ENCODE data around the gene KHNYN.

The KHNYN gene

DNA sequence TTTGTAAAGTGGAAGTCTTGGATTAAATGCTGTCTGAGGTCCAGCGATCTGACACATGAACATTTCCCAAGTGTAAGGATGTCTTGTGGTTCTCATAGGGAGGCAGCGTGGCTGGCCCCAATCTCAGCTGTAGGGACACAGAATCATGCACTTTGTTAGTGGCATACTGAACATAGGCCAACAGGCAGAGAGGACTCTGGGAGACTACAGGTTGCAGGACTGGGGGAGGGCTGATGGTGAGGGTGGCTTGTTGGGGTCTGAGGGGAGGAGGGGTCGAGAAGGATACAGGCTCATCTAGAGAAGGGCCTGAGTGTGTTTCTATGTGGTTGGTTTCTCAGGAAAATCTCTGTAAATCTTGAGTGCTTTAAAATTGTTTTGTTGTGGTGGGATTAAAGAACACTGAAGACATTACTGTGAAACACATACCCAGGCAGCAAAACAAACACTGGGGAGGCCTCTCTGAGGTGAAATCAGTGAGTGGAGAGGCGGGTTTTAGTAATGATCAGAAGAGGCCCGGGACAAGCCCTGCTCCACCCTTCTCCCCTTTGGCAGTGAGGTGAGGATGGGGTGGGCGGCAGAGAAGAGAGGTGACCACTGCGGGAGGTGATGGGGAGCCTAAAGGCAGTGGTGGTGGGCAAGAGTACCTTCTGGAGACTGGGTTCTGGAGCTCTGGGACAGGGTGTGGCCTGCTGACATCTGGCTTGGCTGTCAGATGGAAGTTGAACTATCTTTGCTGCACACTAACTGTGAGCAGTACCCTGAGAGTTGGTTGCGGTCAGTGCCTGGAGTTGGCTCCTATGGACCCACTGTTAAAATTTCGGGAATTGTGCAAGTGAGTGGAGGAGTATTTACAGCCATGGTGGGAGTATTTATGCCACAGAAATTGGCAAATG lies 27.7 kb upstream of the KHNYN start:
- no peak for DNase-seq

DNA sequence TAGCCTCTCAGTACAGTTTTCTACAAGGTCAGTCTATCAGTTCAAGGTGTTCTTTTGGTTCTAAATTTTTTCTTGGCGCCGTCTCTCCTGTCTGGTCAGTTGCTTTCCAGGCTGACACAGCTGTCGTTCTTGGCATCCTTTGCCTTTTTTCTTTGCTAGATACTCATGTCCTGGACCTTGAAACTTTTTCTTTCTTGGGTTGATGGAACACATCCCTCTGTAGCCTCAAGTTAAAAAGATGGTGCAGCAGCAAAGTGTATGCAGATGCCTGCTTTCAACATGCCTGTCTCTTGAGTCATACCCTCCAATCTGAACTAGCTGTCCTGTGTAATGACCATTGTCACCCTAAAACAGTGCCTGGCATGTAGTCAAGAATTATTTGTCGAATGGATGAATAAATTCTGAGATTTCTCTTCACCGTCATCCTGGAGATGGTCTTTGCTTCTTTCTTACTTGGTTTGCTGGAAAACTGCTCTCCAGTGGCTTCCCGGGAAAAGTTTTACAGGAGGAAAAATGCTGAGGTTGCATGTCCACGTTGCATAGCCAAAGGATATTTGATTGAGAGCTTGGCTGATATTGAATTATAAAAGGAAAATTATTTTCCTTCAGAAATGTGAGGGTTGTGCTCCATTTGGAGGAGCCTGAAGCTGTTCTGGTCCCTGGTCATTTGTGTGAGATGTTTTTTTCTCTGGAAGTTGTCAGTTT lies 26.3 kb upstream of the KHNYN start:
- DNase-seq, result no peak

GRCh38 chr14:24404814-24405213 lies 24.9 kb upstream of the KHNYN start:
- no peak for DNase-seq

- no peak for DNase-seq
Measured at GRCh38 chr14:24406416-24406815, 23.3 kb upstream of the KHNYN start.

DNA sequence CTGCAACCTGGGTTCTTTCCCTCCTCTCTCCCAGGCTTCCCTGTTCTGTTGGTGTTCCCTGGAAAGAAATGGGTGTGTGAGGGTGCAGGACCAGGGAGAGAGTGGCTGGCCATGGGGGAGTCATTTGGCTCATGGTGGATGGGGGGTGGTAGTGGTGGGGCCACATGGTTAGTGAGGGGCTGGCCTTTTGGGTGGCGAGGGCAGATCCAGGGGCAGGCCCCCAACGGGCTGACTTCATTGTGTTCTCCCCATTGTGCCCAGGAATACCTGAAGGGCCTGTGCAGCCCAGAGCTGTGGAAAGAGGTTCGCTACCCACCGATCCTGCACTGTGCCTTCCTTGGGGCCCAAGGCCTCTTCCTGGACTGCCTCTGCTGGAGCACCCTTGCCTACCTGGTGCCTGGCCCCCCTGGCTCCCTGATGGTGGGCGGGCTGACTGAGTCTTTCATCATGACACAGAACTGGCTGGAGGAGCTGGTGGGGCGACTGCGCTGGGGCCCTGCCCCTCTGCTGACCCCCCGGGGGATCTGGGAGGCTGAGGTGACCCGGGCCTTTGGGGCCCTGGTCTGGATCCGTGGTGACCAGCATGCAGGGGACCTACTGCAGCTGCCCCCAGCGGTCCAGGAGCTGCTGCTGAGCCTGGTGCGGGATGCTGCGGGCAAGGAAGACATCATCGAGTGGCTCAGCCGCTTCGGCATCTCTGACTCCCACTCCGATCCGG lies 22.0 kb upstream of the KHNYN start:
- no peak for DNase-seq

- DNase-seq, result peak; percentile 90
Measured at GRCh38 chr14:24408764-24409163, 21.0 kb upstream of the KHNYN start.

- peak; percentile 58 for DNase-seq
Measured at GRCh38 chr14:24409192-24409591, 20.6 kb upstream of the KHNYN start.

DNA sequence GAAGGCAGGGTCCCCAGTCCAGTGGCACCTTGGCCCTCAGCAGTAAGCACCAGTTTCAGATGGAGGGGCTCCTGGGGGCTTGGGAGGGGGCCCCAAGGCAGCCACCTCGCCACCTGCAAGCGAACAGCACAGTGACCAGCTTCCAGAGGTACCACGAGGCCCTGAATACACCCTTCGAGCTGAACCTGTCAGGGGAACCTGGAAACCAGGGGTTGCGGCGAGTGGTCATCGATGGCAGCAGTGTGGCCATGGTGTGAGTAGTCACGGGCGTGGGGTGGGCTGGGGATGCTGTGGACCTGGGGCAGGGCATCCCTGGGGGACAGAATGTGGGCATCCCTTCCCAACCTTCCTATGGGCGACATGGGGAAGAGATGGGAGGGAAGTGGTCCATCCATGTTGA lies 19.8 kb upstream of the KHNYN start:
- DNase-seq, result no peak

DNA sequence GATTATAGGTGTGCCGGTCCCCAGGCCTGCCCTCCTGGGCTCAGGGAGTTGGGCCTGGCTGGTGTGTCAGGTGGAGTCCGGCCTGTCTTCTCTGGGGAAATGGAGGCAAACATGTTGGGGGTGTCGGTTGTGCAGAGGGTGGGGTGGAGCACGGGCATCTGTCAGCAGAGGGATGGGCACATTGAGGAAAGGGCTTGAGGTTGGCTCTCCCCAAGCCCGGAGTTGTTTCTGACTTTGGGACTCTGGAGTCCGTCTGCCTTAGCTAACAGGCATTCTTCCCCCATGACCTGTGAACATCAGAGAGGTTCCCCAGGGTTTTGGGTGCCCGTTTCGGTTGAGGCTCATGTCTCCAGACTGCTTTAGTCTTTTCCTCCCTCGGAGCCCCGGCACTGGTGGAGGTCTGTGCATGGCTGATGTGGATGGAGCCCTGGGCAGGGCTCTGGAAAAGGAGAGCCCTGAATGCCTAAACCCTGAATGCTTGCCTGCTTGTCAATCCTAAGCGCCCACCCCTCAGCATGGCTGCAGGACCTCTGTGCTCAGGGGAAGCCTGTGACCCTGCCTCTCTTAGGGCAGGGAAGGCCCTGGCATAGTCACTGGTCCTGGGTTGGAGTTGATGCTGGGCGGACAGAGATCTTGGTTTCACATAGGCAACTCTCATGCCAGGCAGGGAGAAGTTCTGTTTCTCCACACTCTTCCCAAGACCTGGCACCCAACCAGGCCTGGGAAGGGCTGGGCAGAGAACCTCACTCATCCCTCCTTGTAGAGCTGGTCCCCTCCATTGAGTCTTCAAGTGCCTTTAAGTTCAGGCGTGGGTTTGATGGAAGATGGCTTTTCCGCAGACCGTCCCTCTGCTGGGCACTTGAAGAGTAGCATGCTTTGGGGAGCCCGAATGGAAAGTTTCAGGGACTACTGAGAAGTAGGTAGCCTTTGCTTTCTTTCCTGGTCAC lies 18.0 kb upstream of the KHNYN start:
- no peak for DNase-seq

DNA sequence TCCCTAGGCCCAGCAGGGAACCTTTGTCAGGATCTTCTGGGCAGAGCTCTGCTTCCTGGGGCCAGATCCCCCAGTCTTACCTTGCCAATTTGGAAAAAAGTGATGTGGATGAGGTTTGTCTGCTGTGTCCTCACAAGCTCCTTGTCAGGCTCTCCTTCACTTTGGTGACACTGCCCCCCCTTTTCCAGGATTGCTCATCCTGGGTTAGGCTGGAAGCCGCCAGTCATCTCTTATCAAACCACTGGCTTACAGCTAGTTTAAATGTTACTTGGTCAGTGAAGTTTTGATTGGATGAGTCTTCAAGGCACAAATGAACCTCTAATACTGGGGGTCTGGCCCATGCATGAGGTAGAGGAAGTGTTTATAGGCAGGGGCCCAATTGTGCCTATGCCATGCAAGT lies 15.7 kb upstream of the KHNYN start:
- DNase-seq, result no peak

DNA sequence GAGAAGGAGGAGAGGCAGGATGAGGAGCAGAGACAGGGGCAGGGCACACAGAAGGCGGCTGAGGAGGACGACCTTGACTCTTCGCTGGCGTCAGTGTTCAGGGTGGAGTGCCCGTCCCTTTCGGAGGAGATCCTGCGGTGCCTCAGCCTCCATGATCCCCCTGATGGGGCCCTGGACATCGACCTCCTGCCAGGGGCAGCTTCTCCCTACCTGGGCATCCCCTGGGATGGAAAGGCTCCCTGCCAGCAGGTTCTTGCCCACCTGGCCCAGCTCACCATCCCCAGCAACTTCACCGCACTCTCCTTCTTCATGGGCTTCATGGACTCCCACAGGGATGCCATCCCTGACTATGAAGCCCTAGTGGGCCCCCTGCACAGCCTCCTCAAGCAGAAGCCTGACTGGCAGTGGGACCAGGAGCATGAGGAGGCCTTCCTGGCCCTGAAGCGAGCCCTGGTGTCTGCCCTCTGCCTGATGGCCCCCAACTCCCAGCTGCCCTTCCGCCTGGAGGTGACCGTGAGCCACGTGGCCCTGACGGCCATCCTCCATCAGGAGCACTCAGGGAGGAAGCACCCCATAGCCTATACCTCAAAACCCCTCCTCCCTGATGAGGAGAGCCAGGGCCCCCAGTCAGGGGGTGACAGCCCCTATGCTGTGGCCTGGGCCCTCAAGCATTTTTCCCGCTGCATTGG lies 14.9 kb upstream of the KHNYN start:
- DNase-seq, result no peak

DNA sequence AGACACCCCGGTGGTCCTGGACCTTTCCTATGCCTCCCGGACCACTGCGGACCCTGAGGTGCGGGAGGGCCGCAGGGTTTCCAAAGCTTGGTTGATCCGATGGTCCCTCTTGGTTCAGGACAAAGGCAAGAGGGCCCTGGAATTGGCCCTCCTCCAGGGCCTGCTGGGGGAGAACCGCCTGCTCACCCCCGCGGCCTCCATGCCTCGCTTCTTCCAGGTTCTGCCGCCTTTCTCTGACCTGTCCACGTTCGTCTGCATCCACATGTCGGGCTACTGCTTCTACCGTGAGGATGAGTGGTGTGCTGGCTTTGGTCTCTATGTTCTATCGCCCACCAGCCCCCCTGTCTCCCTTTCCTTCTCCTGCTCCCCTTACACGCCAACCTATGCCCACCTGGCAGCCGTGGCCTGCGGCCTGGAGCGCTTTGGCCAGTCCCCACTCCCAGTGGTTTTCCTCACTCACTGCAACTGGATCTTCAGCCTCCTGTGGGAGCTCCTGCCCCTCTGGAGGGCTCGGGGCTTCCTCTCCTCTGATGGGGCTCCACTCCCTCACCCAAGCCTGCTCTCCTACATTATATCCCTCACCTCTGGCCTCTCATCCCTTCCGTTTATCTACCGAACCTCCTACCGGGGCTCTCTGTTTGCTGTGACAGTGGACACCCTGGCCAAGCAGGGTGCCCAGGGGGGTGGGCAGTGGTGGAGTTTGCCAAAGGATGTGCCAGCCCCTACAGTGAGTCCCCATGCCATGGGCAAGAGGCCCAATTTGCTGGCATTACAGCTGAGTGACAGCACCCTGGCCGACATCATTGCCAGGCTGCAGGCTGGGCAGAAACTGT lies 14.1 kb upstream of the KHNYN start:
- DNase-seq, result no peak

DNA sequence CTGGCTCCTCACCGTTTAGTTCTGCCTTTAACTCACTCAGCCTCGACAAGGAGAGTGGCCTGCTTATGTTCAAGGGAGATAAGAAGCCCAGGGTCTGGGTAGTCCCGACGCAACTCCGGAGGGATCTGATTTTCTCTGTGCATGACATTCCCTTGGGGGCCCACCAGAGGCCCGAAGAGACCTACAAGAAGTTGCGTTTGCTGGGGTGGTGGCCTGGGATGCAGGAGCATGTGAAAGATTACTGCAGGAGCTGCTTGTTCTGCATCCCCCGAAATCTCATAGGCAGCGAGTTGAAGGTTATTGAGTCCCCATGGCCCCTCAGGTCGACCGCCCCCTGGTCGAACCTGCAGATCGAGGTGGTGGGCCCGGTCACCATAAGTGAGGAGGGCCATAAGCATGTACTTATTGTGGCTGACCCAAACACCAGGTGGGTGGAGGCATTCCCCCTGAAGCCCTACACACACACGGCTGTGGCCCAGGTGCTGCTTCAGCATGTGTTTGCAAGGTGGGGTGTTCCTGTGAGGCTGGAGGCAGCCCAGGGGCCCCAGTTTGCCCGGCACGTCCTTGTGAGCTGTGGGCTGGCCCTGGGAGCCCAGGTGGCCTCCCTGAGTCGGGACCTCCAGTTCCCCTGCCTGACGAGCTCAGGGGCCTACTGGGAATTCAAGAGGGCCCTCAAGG lies 13.4 kb upstream of the KHNYN start:
- DNase-seq, result no peak

DNA sequence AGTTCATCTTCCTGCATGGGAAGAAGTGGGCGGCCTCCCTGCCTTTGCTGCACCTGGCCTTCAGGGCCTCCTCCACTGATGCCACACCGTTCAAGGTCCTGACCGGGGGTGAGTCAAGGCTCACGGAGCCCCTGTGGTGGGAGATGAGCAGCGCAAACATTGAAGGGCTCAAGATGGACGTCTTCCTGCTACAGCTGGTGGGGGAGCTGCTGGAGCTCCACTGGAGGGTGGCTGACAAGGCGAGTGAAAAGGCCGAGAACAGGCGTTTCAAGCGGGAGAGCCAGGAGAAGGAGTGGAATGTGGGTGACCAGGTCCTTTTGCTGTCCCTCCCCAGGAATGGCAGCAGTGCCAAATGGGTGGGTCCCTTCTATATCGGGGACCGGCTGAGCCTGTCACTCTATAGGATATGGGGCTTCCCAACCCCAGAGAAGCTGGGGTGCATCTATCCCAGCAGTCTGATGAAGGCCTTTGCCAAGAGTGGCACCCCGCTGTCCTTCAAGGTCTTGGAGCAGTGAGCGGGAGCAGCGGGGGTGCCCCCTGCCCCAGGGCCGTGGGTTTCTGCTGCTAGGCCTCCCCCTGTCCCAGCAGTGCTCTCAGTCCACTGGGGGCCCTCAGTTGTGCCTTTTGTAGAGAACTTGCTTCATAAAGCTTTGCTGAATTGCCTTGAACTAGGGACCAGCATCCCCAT lies 12.7 kb upstream of the KHNYN start:
- DNase-seq, result no peak

DNA sequence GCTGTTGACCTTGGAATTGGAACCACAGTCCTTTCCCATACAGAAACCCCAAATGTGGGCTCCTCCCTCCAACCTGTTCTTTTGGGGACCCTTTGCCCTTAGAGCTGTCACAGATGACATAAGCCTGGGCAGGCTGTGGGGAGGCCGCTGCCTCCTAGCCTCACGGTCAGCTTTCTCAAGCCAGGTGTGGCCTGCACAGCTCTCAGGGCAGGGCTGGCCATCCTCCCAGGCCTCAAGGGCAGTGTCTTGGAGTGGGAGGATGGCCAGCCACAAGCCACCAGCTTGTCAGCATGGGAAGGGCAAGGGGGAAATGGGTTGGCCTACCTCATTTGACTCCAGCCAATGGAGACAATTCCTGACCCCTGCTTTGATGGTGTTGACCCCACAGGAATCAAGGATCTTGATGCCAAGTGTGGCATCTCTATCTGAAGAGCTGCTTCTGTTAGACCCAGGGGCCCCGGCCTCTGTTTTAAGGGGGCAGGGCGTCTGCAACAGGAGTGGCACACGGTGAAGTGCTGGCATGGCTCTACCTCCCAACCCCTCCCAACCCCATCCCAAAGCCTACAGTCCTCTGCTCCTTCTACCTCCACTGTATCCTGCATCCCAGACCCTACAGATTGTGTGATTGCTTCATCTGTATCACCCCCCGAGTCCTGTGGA lies 11.8 kb upstream of the KHNYN start:
- DNase-seq, result no peak

DNA sequence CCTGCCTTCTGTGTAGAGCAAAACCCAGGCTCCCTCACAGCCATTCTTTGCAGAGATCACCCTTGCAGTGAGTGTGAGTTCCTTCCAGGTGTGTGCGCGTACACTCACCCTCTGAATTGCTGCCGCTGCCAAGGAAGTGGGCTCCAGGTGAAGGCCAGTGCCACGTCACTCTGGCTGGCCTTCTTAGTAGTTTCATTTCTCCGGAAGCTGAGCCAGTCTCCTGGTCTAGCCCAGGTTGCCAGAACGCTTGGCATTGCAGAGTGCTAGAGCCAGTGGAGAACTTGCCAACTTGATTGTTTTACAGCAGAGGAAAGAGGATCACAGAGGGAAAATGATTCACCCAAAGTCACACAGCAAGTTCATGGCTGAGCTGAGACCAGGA lies 11.3 kb upstream of the KHNYN start:
- no peak for DNase-seq

DNA sequence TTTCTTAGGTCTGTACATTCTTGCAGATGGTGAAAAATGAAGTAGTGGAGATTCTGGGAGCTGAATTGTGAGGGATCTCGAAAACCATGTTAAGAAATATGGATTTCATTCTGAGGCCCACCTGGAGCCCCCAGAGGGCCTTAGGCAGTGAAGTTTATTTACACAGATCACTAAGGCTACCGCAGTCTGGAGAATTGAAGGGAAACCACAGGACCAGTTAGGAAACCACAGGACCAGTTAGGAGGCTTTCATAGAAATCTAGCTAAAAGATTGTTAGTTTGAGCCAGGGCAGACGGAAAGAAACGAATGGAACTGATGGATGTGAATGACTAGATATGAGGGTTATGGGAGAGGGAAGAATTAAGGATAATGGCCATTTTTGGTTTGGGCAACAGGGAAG lies 7.5 kb upstream of the KHNYN start:
- DNase-seq, result no peak

- no peak for DNase-seq
Measured at GRCh38 chr14:24422694-24423601, 6.8 kb upstream of the KHNYN start.

Measured in NCI-H446 treated with DMSO at 0.1 percent for 48 hours (cell line).